Left ventricle myocardium inferior (tissue), 1 donor: ENCODE results near the gene BRI3. TPM values are rescaled to one million over a fixed set of nuclear protein-coding genes. Genes with fewer than 3 reads are reported as not detected.

Experiments
- DNase-seq: peaks from one replicate; pipeline ENCODE4 v3.0.0-alpha.2; 2020
- H3K27ac ChIP-seq: fragments of 200-600 bp; replicated peaks from 2 replicates; pipeline ENCODE4 v1.8.0; 2021
- H3K27me3 ChIP-seq: fragments of 200-600 bp; 2 replicates; pipeline ENCODE4 v1.8.0; 2021; ENCODE audit warnings: low read depth
- H3K36me3 ChIP-seq: fragments of 200-600 bp; 2 replicates; pipeline ENCODE4 v1.8.0; 2021
- H3K4me1 ChIP-seq: fragments of 200-600 bp; 2 replicates; pipeline ENCODE4 v1.8.0; 2021
- H3K4me3 ChIP-seq: fragments of 200-600 bp; 2 replicates; pipeline ENCODE4 v1.8.0; 2021; ENCODE audit warnings: mild to moderate bottlenecking, moderate library complexity
- H3K9me3 ChIP-seq: fragments of 200-600 bp; replicated peaks from 2 replicates; pipeline ENCODE4 v1.8.0; 2021
- intact Hi-C: fragments of 100-400 bp; cut with micrococcal nuclease; formaldehyde crosslinking; loops from one replicate; pipeline ENCODE4 v1.11.0; 2022
- total RNA-seq: library from RNA; stranded (reverse); fragmentation: NEBNext Ultra II Directional; extraction: Animal tissue kit (Norgen Biotek cat#: 25700); gene quantifications from one replicate; pipeline ENCODE4 v1.2.1, GENCODE V29; 2021
- TF ChIP-seq, protein P1 (sequence below): fragments of 200-600 bp; IDR thresholded peaks from 2 replicates; pipeline ENCODE4 v1.8.0; 2021; ENCODE audit warnings: antibody characterized with exemption, mild to moderate bottlenecking, borderline replicate concordance
- donor health status: DM: no; HTN: yes; CAD: no; lungs with severe emphysema.

Gene BRI3
- total RNA-seq, 1 donor from 2014 or later: 201 TPM

DNA sequence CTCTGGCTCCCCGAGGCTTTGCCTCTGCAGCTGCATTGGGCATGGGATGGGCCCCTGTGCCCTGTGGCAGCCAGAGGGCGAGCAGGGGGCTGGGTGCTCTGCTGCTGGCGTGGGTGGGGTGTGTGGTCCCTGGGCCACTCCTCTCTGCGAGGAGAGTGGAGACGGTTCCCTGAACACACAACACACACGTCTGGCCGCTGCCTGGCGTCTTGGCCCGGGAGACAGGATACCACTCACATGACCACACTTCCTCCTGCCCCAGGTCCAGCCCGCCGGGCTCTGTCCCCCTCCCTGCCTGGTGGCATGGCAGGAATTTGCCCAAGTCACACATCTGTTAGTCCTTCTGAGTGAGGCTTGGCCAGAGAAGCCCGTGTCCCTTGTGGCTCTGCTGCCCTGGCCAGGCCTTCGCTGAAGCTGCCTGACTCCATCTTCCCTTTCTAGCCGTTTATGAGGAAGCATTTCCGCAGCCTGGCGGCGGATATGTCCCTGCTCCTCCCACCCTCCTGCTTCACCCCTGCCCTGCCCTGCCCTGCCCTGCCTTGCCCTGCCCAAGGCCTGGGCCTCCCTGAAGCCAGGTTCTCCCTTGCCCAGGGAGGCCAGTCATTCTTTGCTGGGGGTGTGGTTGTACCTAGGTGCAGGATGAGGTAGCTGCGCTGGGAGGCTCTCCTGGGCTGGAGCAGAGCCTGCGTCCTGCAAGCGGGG lies 3.0 kb downstream of the BRI3 start:
- intact Hi-C loops: no loop called here
- peak overlapping the region; percentile 89 for H3K4me3 ChIP-seq
- peak; percentile 82 for DNase-seq
- TF ChIP-seq, protein P1, sequence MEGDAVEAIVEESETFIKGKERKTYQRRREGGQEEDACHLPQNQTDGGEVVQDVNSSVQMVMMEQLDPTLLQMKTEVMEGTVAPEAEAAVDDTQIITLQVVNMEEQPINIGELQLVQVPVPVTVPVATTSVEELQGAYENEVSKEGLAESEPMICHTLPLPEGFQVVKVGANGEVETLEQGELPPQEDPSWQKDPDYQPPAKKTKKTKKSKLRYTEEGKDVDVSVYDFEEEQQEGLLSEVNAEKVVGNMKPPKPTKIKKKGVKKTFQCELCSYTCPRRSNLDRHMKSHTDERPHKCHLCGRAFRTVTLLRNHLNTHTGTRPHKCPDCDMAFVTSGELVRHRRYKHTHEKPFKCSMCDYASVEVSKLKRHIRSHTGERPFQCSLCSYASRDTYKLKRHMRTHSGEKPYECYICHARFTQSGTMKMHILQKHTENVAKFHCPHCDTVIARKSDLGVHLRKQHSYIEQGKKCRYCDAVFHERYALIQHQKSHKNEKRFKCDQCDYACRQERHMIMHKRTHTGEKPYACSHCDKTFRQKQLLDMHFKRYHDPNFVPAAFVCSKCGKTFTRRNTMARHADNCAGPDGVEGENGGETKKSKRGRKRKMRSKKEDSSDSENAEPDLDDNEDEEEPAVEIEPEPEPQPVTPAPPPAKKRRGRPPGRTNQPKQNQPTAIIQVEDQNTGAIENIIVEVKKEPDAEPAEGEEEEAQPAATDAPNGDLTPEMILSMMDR: peak; percentile 27
- no peaks in the 10 kb centered on the region for H3K36me3 ChIP-seq
- H3K27me3 ChIP-seq: no peaks in the 10 kb centered on the region
- H3K4me1 ChIP-seq: peaks cover 87% of the 10 kb centered on the region
- H3K9me3 ChIP-seq: no peaks in the 10 kb centered on the region
- peak overlapping the region; percentile 98 for H3K27ac ChIP-seq

DNA sequence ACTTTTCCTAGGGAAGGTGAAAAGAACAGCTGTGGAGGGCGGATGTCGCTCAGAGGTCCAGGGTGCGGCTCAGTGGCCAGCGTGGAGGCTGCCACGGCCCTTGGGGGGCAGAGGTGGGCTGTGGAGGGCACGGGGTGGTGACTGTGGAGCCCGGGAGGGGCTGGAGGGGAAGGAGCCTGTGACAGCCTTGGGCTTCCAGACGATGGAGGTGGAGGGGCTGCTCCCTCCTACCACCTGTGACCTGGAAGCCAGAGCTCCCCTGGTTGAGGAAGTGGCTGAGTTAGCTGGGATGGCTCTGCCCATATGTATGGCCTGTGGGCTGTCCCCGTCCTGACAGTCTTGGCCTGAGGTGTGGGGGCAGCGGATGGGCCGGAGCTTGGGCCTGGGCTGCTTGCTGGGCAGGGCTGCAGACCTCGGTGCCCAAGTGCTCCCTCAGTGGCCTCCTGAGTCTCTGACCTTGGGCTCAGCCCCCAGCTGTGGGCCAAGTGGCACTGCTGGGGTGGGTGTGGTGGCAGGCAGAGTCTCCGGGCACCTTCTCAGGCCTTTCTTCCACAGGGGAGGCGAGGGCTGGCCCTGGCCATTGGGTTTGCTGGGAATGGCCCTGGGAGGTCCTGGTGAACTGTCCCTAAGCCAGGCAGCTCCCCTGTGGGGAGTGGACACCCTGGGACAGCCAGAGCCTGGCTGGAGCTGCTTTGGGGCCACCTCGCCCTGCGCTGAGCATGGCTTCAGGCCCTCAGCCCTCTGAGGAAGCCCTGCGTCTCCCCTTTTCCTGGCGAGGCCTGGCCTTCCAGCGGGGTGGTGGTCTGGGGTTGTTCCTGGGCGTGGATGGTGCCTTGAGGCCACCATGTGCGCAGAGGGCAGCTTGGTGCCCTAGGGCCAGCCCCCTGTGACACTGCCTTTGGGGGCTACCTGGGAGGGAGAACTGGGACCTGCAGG lies 3.9 kb downstream of the BRI3 start:
- Histone ChIP-seq H3K27me3 (no peaks in the 10 kb centered on the region), H3K4me1 (peaks cover 91% of the 10 kb centered on the region), H3K4me3 (peak overlapping the region; percentile 89), H3K36me3 (peaks cover under 1% of the 10 kb centered on the region), H3K27ac (peak overlapping the region; percentile 98), H3K9me3 (no peaks in the 10 kb centered on the region)
- TF ChIP-seq, protein P1: no peak
- no peak for DNase-seq
- intact Hi-C loops: no loop called here

GRCh38 chr7:98286093-98286539 lies 4.6 kb downstream of the BRI3 start:
- intact Hi-C loops: no loop called here
- peak overlapping the region; percentile 89 for H3K4me3 ChIP-seq

DNA sequence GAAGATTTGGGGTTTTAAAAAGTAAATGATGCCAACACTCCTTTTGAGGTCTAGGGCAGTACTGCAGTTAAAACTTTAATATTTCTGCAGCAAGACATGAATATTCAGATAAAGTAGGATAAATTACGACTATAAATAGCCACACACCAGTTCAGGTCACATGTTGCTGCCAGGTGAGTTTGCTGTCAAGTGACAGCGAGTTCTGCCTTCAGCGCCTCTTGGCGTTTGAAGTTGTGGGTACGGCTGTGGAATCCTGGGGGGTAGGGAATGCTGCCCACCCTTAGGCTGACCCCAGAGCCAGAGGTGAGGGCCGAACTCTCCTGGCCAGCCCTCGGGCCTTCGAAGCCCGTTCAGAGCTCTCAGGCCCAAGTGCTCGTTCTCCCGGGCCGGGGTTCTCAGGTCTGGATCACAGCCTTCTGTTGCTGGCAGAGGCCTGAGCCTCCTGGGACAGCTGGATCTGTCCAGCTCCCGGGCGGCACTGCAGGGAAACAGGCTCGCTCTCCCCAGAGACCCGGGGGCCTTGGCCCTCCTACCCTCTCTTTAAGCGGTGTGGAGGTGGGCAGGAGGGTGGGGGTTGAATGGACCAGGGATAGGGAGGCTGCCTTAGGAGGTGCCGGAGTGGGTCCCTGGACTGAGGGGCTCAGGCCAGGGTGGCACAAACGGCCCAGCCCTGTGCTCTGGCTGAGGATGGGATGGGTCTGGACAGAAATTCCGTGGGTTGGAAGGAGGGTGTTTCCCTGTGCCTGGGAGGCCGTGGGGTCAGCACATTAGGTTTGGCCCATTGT lies 5.4 kb downstream of the BRI3 start:
- DNase-seq: no peak
- H3K27ac ChIP-seq: peak overlapping the region; percentile 98
- intact Hi-C loops: no loop called here
- H3K9me3 ChIP-seq: no peaks in the 10 kb centered on the region
- H3K4me1 ChIP-seq: peaks cover 92% of the 10 kb centered on the region
- H3K36me3 ChIP-seq: peaks cover 15% of the 10 kb centered on the region
- TF ChIP-seq, protein P1: no peak
- no peaks in the 10 kb centered on the region for H3K27me3 ChIP-seq
- H3K4me3 ChIP-seq: peak overlapping the region; percentile 89

More at GRCh38 chr7:98286093-98286539, 4.6 kb downstream of the BRI3 start:
- Histone ChIP-seq H3K4me1 (peaks cover 88% of the 10 kb centered on the region), H3K9me3 (no peaks in the 10 kb centered on the region), H3K36me3 (peaks cover 8% of the 10 kb centered on the region), H3K27me3 (no peaks in the 10 kb centered on the region), H3K27ac (peak overlapping the region; percentile 98)
- TF ChIP-seq, protein P1: no peak
- peak; percentile 63 for DNase-seq

DNA sequence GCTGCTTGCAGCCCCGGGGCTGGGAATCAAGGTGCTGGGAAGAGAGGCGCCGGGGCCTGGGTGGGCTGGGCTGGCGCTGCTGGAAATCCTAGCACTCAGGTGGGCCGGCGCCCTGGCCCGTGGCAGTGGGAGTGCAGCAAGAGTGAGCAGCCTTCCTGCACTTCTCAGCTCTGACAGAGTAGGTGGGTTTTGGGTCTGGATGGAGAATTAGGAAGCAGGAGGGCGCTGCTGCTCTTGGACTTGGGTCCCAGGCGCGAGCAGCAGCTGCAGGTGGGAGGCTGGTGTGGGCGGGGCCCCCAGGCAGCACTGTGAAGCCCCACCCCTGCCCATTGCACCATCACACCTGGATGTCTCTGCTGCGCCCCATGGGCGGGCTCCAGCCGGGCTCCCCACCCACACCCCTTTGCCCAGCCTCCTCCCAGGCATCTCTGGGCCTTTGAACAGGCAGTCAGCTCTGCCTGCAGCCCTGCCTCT lies 6.0 kb downstream of the BRI3 start:
- Histone ChIP-seq H3K27ac (peak overlapping the region; percentile 98), H3K9me3 (no peaks in the 10 kb centered on the region), H3K36me3 (peaks cover 22% of the 10 kb centered on the region), H3K27me3 (no peaks in the 10 kb centered on the region), H3K4me3 (peak overlapping the region; percentile 89), H3K4me1 (peaks cover 92% of the 10 kb centered on the region)
- intact Hi-C loops: no loop called here
- TF ChIP-seq, protein P1: no peak
- DNase-seq: no peak
